Neural crest cell (in vitro differentiated cells): ENCODE measurements around the gene GJB4. TPM values are rescaled to one million over a fixed set of nuclear protein-coding genes. Genes with fewer than 3 reads are reported as not detected.
"Not testable (repeated sequence)": the region's sequence is repeated elsewhere in the genome, so short reads cannot be mapped to it uniquely, and the experiment has no call there.

ENCODE experiments used
- DNase-seq: peaks from one replicate; pipeline ENCODE4 v3.0.0; 2021; ENCODE audit warnings: low read depth, mixed read lengths, low spot score
- H3K27ac Mint-ChIP-seq: one replicate; pipeline ENCODE4 v1.8.0; 2021; ENCODE audit warnings: mild to moderate bottlenecking, mixed read lengths; ENCODE audit not compliant: unreplicated experiment
- H3K27me3 Mint-ChIP-seq: 2 replicates; pipeline ENCODE4 v1.8.0; 2021; ENCODE audit warnings: low read depth, mild to moderate bottlenecking, mixed read lengths
- H3K36me3 Mint-ChIP-seq: 2 replicates; pipeline ENCODE4 v1.8.0; 2021; ENCODE audit warnings: low read depth, mild to moderate bottlenecking, mixed read lengths
- H3K4me1 Mint-ChIP-seq: 2 replicates; pipeline ENCODE4 v1.8.0; 2021; ENCODE audit warnings: mixed read lengths
- H3K4me3 Mint-ChIP-seq: one replicate; pipeline ENCODE4 v1.8.0; 2021; ENCODE audit warnings: mild to moderate bottlenecking, mixed read lengths
- H3K9me3 Mint-ChIP-seq: 2 replicates; pipeline ENCODE4 v1.8.0; 2021; ENCODE audit warnings: mixed read lengths
- total RNA-seq: library from RNA; stranded (reverse); gene quantifications from 2 replicates; pipeline ENCODE4 v1.2.1, GENCODE V29; 2021
- TF ChIP-seq, protein P1 (sequence below): fragments of 200-600 bp; sonication (generic); conservative IDR thresholded peaks from 2 replicates; pipeline ENCODE4 v1.5.0; 2021; ENCODE audit warnings: antibody characterized with exemption, mild to moderate bottlenecking

Gene GJB4
- total RNA-seq, 1 donor from 2014 or later = not detected

DNA sequence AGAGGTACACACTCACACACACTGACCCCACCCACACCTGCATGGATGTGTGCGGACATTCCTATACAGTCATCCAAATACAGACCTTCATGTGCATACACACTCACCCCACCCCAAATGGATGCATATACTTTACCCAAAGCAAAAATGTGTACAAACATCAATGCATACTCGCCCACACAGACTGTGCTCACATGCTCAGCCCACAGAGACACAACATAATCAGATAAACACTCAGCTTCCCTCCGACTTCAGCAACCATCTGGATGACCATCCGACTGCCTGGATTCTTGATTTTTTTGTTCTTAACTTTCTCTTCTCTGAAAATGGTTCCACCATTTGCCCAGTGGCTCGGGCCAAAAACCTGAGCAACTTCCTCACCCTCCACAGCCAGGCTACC, 29.1 kb upstream of the GJB4 start:
- Mint-ChIP-seq H3K36me3 (no peaks in the 10 kb centered on the region), H3K27me3 (peaks cover 28% of the 10 kb centered on the region), H3K4me3 (no peak overlapping the region), H3K27ac (no peak overlapping the region), H3K9me3 (no peaks in the 10 kb centered on the region), H3K4me1 (peaks cover 4% of the 10 kb centered on the region)
- TF ChIP-seq, protein P1, sequence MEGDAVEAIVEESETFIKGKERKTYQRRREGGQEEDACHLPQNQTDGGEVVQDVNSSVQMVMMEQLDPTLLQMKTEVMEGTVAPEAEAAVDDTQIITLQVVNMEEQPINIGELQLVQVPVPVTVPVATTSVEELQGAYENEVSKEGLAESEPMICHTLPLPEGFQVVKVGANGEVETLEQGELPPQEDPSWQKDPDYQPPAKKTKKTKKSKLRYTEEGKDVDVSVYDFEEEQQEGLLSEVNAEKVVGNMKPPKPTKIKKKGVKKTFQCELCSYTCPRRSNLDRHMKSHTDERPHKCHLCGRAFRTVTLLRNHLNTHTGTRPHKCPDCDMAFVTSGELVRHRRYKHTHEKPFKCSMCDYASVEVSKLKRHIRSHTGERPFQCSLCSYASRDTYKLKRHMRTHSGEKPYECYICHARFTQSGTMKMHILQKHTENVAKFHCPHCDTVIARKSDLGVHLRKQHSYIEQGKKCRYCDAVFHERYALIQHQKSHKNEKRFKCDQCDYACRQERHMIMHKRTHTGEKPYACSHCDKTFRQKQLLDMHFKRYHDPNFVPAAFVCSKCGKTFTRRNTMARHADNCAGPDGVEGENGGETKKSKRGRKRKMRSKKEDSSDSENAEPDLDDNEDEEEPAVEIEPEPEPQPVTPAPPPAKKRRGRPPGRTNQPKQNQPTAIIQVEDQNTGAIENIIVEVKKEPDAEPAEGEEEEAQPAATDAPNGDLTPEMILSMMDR = no peak
- DNase-seq = no peak

DNA sequence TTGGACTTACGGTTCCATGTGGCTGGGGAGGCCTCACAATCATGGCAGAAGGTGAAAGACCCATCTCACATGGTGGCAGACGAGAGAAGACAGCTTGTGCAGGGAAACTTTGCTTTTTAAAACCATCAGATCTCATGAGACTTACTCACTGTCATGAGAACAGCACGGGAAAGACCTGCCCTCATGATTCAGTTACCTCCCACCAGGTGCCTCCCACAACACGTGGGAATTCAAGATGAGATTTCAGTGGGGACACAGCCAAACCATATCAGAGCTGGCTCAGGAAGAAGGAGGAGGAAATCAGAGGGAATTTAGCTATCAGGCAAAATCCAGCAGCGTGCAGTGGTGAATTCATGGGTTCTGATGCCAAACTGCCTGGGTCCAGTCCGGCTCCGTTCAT, 26.7 kb upstream of the GJB4 start:
- H3K27ac Mint-ChIP-seq = not testable (repeated sequence)

DNA sequence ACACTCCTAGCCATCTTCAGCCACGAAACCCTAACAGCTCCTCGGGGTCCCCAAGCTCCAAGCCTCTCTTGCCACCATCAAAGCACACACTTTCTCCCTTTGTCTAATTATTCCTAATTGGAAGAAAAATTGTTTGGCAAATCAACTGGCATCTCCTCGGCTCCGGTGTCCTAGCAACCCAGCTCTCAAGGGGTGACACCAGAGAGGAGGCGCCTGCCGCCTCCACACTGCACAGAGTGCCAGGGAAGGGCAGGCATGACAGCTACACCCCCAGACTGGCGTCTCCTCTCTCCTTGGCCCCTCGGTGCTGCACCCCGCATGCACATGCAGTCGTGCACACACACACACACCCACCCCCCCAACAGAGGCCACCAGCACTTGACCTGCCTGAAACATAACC, 22.8 kb upstream of the GJB4 start:
- TF ChIP-seq, protein P1 = no peak
- peaks cover 22% of the 10 kb centered on the region for H3K4me1 Mint-ChIP-seq
- DNase-seq = no peak

More for the DNA sequence above, 26.7 kb upstream of the GJB4 start:
- H3K4me1 Mint-ChIP-seq, H3K4me3 Mint-ChIP-seq, H3K36me3 Mint-ChIP-seq, H3K9me3 Mint-ChIP-seq, DNase-seq: not testable (repeated sequence)
- H3K27me3 Mint-ChIP-seq = peaks cover 23% of the 10 kb centered on the region

DNA sequence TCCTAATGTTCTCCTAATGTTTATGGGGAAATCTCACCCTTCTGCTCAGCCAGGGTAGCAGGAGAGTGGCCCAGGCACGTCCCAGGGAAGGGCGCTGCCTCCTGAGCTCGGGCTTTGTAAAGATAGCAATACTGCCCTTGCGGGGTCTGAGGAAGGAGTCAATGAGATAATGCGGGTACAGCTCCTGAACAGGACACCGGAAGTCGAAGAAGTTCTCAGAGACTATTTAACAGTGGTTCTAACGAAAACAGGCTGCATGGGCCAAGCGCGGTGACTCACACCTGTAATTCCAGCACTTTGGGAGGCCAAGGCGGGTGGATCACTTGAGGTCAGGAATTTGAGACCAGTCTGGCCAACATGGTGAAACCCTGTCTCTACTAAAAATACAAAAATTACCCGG, 22.3 kb upstream of the GJB4 start:
- H3K27ac Mint-ChIP-seq = not testable (repeated sequence)

More for the DNA sequence above, 22.8 kb upstream of the GJB4 start:
- H3K27me3 Mint-ChIP-seq = peaks cover 16% of the 10 kb centered on the region
- H3K4me3 Mint-ChIP-seq = no peak overlapping the region
- no peaks in the 10 kb centered on the region for H3K36me3 Mint-ChIP-seq
- H3K9me3 Mint-ChIP-seq = no peaks in the 10 kb centered on the region
- no peak overlapping the region for H3K27ac Mint-ChIP-seq

DNA sequence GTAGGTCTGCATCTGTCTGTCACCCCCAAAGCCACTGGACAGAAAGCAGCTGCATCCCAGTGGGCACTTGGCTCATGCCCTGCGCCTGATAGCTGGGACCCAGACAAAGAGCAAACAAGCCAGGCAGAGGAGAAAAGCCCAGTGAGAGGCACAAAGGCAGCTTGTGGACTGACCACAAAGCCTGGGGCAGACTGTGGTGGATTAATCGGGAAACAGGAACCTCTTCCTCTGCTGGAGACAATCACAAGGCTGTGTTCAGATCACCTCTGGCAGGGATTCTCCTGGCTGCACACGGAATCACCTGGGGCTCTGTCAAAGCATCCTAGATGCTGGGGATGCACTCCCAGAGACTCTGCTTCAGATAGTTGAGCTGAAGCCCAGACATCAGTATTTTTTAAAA, 19.9 kb upstream of the GJB4 start:
- Mint-ChIP-seq H3K4me1 (peaks cover 22% of the 10 kb centered on the region), H3K9me3 (no peaks in the 10 kb centered on the region), H3K27ac (no peak overlapping the region), H3K27me3 (peaks cover 26% of the 10 kb centered on the region), H3K4me3 (no peak overlapping the region), H3K36me3 (no peaks in the 10 kb centered on the region)
- no peak for DNase-seq
- TF ChIP-seq, protein P1 = no peak

More for the DNA sequence above, 22.3 kb upstream of the GJB4 start:
- not testable (repeated sequence) for H3K36me3 Mint-ChIP-seq, H3K4me3 Mint-ChIP-seq, DNase-seq, H3K9me3 Mint-ChIP-seq
- H3K4me1 Mint-ChIP-seq = peaks cover 22% of the 10 kb centered on the region
- H3K27me3 Mint-ChIP-seq = peaks cover 16% of the 10 kb centered on the region

DNA sequence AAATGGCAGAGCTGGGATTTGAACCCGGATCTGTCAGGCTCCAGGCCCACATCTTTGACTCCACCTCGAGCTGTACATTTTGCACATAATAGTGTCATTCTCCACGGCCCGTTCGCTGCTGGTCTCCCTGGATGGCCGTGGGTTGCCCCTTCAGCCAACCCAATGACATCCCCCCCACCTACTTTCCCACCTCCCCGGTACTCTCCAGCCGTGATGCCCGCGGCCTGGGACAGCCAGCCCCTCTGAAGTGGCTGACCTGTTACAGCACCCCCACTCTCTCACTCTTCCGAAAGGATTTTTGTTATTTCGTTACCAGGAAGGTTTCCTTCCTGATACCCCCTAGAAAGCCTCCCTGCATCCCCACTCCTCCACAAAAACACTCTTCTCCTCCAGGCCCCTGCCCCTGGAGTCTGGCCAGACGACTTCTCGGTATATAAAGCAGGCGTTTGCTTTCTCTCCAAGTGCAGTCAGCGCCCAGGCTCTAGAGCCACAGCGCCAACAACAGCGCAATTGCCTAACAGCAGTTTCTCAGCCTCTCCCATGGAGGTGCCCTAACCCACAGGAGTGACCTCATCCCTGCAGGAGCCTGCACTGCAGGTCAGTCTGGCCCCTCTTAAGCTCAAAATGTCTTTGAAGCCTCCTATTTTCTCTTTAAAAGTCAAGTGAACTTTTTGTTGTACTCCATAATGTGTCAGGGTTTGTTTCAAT, 19.2 kb upstream of the GJB4 start:
- no peak overlapping the region for H3K27ac Mint-ChIP-seq
- H3K9me3 Mint-ChIP-seq = no peaks in the 10 kb centered on the region
- H3K4me1 Mint-ChIP-seq = peaks cover 22% of the 10 kb centered on the region

More for the DNA sequence above, 19.2 kb upstream of the GJB4 start:
- DNase-seq = peak; percentile 17
- TF ChIP-seq, protein P1 = peak; percentile 18
- no peaks in the 10 kb centered on the region for H3K36me3 Mint-ChIP-seq
- H3K27me3 Mint-ChIP-seq = peaks cover 29% of the 10 kb centered on the region
- H3K4me3 Mint-ChIP-seq = no peak overlapping the region
